ENCODE data around the gene TMEM167A.

DNA sequence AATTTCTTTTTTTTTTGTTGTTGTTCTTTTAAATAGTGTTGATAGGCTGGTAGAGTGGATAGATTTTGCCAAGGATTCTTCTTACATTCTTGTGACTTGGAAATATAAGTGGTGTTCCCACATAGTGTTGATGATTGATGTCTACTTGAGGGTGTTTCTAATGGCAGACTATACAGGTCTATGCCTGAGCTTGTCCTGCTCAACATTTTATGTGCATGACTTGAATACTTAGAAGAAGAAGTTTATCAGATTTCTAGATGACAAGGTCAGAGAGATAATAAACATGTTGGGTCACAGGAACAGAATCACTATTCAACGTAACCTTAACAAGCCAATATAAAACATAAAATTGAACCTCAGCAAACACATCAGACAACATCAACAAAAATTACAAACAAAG lies 24.3 kb upstream of the TMEM167A start:
- TF ChIP-seq, protein P1, sequence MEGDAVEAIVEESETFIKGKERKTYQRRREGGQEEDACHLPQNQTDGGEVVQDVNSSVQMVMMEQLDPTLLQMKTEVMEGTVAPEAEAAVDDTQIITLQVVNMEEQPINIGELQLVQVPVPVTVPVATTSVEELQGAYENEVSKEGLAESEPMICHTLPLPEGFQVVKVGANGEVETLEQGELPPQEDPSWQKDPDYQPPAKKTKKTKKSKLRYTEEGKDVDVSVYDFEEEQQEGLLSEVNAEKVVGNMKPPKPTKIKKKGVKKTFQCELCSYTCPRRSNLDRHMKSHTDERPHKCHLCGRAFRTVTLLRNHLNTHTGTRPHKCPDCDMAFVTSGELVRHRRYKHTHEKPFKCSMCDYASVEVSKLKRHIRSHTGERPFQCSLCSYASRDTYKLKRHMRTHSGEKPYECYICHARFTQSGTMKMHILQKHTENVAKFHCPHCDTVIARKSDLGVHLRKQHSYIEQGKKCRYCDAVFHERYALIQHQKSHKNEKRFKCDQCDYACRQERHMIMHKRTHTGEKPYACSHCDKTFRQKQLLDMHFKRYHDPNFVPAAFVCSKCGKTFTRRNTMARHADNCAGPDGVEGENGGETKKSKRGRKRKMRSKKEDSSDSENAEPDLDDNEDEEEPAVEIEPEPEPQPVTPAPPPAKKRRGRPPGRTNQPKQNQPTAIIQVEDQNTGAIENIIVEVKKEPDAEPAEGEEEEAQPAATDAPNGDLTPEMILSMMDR (IDR thresholded peaks at IDR 0.05; ENCODE audit: low read depth, low read length): no peak
- TF ChIP-seq MYC (IDR thresholded peaks at IDR 0.05; ENCODE audit: low read depth, low read length): no peak
